ENCODE results near the gene KLF5. TPM values are rescaled to one million over a fixed set of nuclear protein-coding genes. Genes with fewer than 3 reads are reported as not detected.

Gene KLF5
- total RNA-seq (2022; extraction: Qiagen RNA extraction; ENCODE audit: low read depth): 30.3 to 40.8 TPM (median 34.9 TPM) in 5 replicates

GRCh38 chr13:73058736-73059459, at the start of gene KLF5:
TSS of gene KLF5 (plus strand) at chr13:73059005. CDS start at chr13:73059328, 323 bp downstream.

All from A549 treated with CpdA at 1 μM for 4 hours (cell line).